H1 (cell line): Measurements from ENCODE around the gene CDPF1.

Experiments used
- MAX ChIP-seq: IDR thresholded peaks from 2 replicates; pipeline ENCODE4 v1.6.1; 2012; ENCODE audit warnings: inconsistent platforms
- YY1 ChIP-seq: IDR thresholded peaks from 2 replicates; pipeline ENCODE4 v1.6.1; 2011; ENCODE audit warnings: low read depth, mild to moderate bottlenecking, low read length
- ZNF274 ChIP-seq: IDR thresholded peaks from 2 replicates; pipeline ENCODE4 v1.7.0; 2012; ENCODE audit warnings: low read length, borderline replicate concordance; ENCODE audit errors: extremely low read depth
- TF ChIP-seq, protein P1 (sequence below), 3 experiments: IDR thresholded peaks; 1 replicate in 2 of 3; 2 replicates in 1 of 3; pipeline versions ENCODE4 v1.5.1 to v1.6.1; 2011; ENCODE audit warnings: low read length in 3 of 3, mild to moderate bottlenecking in 3 of 3, inconsistent platforms in 2 of 3, low read depth in 1 of 3, moderate library complexity in 1 of 3; ENCODE audit not compliant: insufficient read depth in 1 of 3; ENCODE audit errors: control extremely low read depth in 1 of 3

GRCh38 chr22:46201059-46201757, 48.9 kb downstream of the CDPF1 start:
- TF ChIP-seq ZNF274 (no peak), MAX (peak; percentile 89), YY1 (no peak)
- TF ChIP-seq, protein P1, sequence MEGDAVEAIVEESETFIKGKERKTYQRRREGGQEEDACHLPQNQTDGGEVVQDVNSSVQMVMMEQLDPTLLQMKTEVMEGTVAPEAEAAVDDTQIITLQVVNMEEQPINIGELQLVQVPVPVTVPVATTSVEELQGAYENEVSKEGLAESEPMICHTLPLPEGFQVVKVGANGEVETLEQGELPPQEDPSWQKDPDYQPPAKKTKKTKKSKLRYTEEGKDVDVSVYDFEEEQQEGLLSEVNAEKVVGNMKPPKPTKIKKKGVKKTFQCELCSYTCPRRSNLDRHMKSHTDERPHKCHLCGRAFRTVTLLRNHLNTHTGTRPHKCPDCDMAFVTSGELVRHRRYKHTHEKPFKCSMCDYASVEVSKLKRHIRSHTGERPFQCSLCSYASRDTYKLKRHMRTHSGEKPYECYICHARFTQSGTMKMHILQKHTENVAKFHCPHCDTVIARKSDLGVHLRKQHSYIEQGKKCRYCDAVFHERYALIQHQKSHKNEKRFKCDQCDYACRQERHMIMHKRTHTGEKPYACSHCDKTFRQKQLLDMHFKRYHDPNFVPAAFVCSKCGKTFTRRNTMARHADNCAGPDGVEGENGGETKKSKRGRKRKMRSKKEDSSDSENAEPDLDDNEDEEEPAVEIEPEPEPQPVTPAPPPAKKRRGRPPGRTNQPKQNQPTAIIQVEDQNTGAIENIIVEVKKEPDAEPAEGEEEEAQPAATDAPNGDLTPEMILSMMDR (IDR thresholded peaks at IDR 0.05; ENCODE audit: control extremely low read depth in 1 of 3, insufficient read depth in 1 of 3, low read depth in 1 of 3, low read length in 3 of 3): no peak
